GM19372 (cell line): ENCODE measurements around the gene OMP.

ENCODE experiments used
- ATAC-seq: cut with Tn5 transposase; IDR thresholded peaks from one replicate; pipeline ENCODE4 v1.9.1; 2021; ENCODE audit warnings: mild to moderate bottlenecking, low read depth, moderate library complexity; ENCODE audit not compliant: unreplicated experiment

Gene OMP

GRCh38 chr11:77068457-77069335 lies 33.9 kb upstream of the OMP start:
- ATAC-seq: no peak

DNA sequence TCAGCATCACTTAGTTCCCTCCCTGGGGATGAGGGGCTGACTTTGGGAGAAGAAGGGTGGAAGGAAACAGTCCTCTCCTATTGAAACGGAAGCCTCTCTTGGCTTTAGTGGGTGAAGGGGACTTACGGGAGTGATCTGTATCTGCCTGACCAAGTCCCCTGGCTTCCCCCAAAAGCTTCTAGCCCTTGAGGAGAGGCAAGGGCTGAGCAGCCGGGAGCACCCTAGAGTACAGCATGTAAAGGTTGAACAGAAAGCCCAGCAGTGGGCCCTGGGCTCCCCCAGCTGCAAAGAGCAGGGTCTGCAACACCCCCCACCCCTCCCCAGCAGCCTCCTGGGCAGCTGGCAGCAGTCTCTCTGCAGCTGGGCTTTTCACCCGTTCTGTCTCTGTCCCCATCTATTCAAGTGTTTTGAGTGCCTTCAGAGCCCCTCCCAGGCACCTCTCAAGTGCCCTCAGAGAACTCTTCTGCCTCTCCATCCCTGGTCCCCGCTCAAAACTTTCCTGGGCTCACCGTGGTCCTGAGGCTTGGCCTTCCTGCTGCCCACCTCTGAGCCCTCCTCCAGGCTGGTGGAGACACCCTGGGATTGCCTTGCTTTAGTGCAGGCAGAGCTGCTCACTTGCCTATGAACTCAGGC lies 33.2 kb upstream of the OMP start:
- no peak for ATAC-seq

- no peak for ATAC-seq
Measured at GRCh38 chr11:77069969-77070582, 32.6 kb upstream of the OMP start.

DNA sequence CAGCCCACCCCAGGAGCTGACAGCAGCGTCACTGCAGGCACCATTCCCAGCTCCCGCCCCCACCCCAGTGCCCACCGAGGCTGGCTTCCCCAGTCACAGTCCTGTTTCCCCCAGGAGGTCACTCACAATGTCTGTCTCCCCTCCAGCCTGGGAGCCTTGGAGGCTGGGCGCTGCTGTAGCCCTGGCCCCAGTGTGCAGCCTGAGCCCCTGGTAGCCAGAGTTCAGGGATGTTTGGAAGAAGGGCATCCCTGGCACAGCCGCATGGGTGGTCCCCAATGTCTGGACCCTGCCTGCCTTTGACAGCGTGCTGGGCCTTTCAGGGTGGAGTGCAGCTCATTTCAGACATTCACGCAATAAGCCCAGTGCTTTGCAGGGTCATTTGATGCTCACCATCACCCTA lies 31.6 kb upstream of the OMP start:
- ATAC-seq: no peak

DNA sequence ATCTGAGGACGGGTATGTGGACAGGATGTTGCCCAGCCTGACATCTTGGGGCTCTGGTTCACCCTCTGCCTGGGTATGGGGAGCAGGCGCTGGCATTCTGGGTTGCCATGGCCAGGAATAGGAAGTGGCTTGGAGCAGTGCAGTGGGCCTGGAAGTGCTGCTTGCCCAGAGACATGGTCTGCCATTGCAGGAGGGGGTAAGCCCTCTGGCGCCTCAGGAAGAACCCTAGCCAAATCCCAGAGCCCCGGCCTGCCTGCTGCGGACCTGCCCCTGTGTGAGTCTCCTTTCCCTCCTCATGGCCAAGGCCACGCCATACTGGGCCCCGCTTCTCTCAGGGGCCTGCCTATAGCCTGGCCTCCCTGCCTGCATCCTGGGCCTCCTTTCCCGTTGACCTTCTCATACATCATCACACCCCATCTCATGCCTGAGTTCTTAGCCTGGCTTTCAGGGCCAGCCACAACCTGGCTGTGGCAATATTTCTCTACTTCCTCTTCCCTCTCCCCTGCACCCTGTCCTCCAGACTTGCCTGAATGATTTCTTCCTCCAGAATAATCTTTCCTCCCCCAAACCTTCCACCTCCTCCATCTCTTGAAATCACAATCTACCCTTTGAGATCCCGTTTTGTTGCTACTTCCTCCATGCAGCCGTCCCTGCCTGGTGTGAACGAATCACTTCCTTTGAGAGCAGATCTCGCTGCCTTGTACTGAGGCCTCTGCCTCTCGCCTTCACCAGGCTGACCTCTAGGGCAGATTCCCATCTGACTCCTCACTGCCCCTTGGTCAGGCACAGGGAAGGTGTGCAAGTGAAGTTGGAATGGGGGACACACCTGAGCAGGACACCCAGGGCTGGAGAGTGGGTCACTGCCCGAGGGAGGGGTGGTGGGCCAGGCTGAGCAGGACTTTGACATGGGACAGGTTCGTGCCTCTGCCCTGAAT lies 30.7 kb upstream of the OMP start:
- no peak for ATAC-seq

DNA sequence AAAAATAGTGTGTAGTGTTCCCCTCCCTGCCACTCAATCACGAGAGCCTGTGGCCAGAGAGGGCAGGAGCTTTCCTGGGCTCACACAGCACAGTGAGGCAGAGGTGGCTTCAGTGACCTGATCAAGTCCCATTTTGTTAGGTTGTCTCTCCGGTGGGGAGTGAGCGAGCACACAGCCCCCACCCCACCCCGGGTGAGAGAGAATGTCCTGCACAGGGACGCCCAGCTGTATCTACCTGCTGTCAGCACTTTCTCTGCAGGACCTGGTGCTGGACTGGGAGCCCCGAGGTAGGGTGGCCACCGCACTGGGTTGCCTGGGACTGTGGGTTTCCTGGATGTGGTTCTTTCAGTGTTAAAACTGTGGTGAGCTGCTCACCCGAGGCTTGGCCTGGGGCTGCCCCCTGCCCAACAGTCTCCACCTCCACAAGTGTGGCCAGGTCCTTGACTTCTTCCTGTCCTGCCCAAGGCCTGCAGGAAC lies 29.8 kb upstream of the OMP start:
- no peak for ATAC-seq

GRCh38 chr11:77073328-77074001 lies 29.2 kb upstream of the OMP start:
- ATAC-seq: no peak

GRCh38 chr11:77074205-77074604 lies 28.4 kb upstream of the OMP start:
- ATAC-seq: no peak

DNA sequence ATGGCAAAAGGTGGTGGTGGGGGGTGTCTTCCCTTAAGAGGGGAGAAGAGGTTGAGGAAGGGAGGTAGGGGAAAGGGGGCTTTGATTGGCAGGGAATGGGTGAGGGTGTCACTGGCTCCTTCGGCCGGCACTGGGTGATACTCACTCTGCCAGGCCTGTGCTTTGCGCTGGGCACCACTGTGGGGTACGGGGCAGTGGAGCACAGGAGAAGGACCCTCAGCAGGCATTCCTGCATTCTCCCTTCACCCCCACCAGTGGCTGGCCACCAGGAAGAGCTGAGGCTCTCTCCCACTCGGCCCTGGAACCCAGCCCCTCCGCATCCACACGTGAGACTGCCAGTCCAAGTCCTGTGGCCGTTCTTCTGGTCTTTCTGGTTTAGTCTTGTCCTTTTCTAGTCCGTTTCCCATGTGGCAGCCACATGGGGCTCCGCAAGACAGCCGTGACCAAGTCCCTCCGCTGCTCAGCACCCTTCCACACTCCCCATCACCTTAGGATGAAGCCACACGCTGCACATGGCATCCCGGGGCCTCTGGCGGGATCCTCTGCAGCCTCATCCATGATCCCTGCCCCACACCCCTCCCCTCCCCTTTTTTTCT lies 27.9 kb upstream of the OMP start:
- ATAC-seq: no peak

GRCh38 chr11:77075425-77075905 lies 27.2 kb upstream of the OMP start:
- no peak for ATAC-seq

- no peak for ATAC-seq
Measured at GRCh38 chr11:77079666-77080065, 23.0 kb upstream of the OMP start.

DNA sequence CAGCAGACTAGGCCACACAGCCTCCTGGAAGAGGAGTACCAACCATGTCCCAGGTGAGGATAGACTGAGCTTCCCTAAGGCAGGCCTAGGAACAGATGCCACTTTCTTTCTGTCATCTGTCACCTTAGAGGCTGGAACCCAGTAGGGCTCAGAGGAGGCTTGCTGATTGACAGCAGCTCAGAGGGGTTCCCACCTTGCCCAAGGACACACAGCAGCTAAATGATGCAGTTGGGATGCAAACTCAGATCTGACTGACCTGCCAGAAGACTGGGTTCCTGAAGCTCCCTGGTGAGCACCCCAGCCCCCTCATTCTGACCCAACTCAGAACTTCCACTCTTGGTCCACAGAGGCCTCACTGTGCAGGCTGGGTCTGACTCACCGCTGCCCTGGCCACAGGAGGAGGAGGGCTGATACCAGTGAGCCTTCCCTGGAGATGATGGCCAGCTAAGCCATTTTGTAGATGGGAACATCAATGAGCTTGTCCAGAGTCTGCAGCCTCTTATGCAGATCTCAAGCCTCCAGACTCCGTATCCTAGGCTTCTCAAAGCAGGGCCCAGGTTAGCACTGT lies 21.9 kb upstream of the OMP start:
- no peak for ATAC-seq

DNA sequence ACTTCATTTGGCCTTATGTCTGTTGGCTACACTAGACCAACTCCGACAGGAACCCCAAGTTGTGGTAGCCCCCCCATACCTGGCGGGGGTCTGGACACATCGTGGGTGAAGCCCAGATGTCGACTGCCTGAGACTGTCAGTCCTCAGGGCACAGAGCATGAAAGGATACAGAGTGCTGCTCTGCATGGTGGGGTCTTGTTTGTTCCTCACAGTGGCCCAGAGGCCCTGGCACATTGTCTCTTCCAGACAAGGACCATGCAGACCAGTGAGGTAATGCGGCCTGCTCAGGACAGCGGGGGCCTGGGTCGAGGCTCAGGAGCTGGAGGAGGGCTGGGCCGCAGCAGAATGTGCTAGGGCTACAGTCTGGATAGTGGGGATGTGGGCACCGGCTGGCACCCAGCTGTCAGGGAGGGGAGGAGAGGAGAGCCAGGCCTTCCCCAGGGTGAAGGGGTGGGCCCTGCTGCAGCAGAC lies 21.2 kb upstream of the OMP start:
- ATAC-seq: no peak

GRCh38 chr11:77081976-77082836 lies 20.4 kb upstream of the OMP start:
- ATAC-seq: no peak

DNA sequence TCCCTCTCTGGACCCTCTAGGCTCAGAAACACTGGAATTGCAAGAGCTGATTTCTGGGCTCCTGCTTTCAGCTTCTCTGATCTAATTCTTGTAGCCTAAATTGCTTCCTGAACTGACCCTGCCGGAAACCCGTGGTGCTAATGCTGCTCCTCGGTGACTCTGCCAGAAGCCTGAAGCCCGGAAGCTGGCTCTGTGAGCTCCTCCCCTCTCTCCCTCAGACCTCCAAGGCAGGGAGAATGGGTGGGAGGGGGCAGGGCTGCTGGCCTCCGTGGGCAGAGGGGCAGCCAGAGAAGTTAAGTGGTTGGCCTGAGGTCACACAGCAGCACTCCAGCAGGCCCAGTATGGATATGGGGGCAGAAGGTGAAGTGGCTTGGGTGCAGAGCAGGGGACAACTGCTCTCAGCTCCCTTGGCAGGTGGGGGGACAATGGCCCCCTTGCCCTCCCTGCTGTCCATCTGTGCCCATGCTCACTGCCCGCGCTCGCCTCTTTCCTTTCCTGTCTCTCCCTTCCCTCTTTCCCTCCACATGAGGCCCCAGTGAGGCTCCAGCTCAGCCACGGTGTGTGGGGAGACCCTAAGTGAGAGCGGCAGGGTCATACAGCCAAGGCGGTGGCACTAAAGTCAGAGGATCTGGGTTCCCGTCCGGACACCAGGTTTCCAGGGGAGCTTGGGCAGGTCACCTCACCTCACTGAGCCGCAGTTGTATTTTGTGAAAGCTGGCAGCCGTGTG lies 19.6 kb upstream of the OMP start:
- ATAC-seq: no peak

- no peak for ATAC-seq
Measured at GRCh38 chr11:77083566-77084245, 18.9 kb upstream of the OMP start.
